ENCODE results near the gene PIM1.
"Not testable (repeated sequence)": the region's sequence is repeated elsewhere in the genome, so short reads cannot be mapped to it uniquely, and the experiment has no call there.

PIM1 gene

GRCh38 chr6:37177077-37177934 lies 7.4 kb downstream of the PIM1 start:
- TF ChIP-seq CTCF (IDR thresholded peaks at IDR 0.05; ENCODE audit: insufficient read depth, low read depth, low read length, missing control alignments): no peak
- H3K4me3 ChIP-seq (ENCODE audit: low read length): no peak overlapping the region
- DNase-seq (ENCODE audit: low read depth): no peak

GRCh38 chr6:37177935-37178517 lies 8.1 kb downstream of the PIM1 start:
- H3K4me3 ChIP-seq (ENCODE audit: low read length): no peak overlapping the region
- no peak for TF ChIP-seq CTCF (IDR thresholded peaks at IDR 0.05; ENCODE audit: insufficient read depth, low read depth, low read length, missing control alignments)
- DNase-seq (ENCODE audit: low read depth): no peak

- no peak overlapping the region for H3K4me3 ChIP-seq (ENCODE audit: low read length)
- no peak for DNase-seq (ENCODE audit: low read depth)
- no peak for TF ChIP-seq CTCF (IDR thresholded peaks at IDR 0.05; ENCODE audit: insufficient read depth, low read depth, low read length, missing control alignments)
These were observed 10.1 kb downstream of the PIM1 start for GRCh38 chr6:37180075-37180474.

- not testable (repeated sequence) for DNase-seq (ENCODE audit: low read depth); H3K4me3 ChIP-seq (ENCODE audit: low read length)
These were observed 10.7 kb downstream of the PIM1 start for GRCh38 chr6:37180610-37181009.

- no peak for TF ChIP-seq CTCF (IDR thresholded peaks at IDR 0.05; ENCODE audit: insufficient read depth, low read depth, low read length, missing control alignments)
- DNase-seq (ENCODE audit: low read depth): no peak
- no peak overlapping the region for H3K4me3 ChIP-seq (ENCODE audit: low read length)
These were observed 13.0 kb downstream of the PIM1 start for GRCh38 chr6:37182736-37183590.

- H3K4me3 ChIP-seq (ENCODE audit: low read length); DNase-seq (ENCODE audit: low read depth): not testable (repeated sequence)
These were observed 16.2 kb downstream of the PIM1 start for GRCh38 chr6:37185949-37186720.

GRCh38 chr6:37187321-37188022 lies 17.5 kb downstream of the PIM1 start:
- no peak for TF ChIP-seq CTCF (IDR thresholded peaks at IDR 0.05; ENCODE audit: insufficient read depth, low read depth, low read length, missing control alignments)
- DNase-seq (ENCODE audit: low read depth): no peak
- H3K4me3 ChIP-seq (ENCODE audit: low read length): no peak overlapping the region

Measured in epithelial cell of esophagus (primary cell).